Measurements from ENCODE around the gene ELOVL6.

DNA sequence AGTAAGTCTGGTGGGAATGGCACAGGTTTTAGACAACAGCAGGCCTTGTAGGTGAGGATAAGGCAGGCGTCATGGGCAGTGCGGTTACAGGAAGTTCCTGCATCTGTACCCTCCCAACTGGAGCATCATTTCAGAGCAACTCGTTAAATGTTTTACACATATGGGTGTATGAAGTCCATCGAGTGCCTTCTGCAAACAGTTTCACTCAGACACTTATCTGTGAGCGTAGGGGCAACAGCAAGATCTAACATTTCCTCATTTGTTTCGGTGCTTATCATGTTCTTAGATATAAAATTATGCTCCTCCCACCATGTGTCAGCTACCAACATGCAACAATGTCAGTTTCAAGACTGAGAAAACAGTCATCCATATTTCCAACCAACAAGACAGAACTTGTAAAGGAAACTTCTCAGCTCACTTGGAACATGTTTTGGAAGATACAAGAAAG, 69.9 kb downstream of the ELOVL6 start:
- TF ChIP-seq, protein P1, sequence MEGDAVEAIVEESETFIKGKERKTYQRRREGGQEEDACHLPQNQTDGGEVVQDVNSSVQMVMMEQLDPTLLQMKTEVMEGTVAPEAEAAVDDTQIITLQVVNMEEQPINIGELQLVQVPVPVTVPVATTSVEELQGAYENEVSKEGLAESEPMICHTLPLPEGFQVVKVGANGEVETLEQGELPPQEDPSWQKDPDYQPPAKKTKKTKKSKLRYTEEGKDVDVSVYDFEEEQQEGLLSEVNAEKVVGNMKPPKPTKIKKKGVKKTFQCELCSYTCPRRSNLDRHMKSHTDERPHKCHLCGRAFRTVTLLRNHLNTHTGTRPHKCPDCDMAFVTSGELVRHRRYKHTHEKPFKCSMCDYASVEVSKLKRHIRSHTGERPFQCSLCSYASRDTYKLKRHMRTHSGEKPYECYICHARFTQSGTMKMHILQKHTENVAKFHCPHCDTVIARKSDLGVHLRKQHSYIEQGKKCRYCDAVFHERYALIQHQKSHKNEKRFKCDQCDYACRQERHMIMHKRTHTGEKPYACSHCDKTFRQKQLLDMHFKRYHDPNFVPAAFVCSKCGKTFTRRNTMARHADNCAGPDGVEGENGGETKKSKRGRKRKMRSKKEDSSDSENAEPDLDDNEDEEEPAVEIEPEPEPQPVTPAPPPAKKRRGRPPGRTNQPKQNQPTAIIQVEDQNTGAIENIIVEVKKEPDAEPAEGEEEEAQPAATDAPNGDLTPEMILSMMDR (IDR thresholded peaks at IDR 0.05; ENCODE audit: poor library complexity): no peak
- no peak for TF ChIP-seq EZH2 (IDR thresholded peaks at IDR 0.05; ENCODE audit: borderline replicate concordance)

Data from hepatocyte (in vitro differentiated cells).